Activated T-helper 1 cell treated with anti-CD3 and anti-CD28 coated beads, Interleukin-2, amount 50 U/mL, for 16 hours (primary cell): ENCODE measurements around the gene C1D.
"Not testable (repeated sequence)": the region's sequence is repeated elsewhere in the genome, so short reads cannot be mapped to it uniquely, and the experiment has no call there.

ENCODE experiments used
- DNase-seq, 2 donors: peaks; one replicate each; pipeline ENCODE4 v3.0.0-alpha.2; 2020; ENCODE audit warnings: low read depth in 1 of 2, low spot score in 1 of 2

The C1D gene, protein sequence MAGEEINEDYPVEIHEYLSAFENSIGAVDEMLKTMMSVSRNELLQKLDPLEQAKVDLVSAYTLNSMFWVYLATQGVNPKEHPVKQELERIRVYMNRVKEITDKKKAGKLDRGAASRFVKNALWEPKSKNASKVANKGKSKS

DNA sequence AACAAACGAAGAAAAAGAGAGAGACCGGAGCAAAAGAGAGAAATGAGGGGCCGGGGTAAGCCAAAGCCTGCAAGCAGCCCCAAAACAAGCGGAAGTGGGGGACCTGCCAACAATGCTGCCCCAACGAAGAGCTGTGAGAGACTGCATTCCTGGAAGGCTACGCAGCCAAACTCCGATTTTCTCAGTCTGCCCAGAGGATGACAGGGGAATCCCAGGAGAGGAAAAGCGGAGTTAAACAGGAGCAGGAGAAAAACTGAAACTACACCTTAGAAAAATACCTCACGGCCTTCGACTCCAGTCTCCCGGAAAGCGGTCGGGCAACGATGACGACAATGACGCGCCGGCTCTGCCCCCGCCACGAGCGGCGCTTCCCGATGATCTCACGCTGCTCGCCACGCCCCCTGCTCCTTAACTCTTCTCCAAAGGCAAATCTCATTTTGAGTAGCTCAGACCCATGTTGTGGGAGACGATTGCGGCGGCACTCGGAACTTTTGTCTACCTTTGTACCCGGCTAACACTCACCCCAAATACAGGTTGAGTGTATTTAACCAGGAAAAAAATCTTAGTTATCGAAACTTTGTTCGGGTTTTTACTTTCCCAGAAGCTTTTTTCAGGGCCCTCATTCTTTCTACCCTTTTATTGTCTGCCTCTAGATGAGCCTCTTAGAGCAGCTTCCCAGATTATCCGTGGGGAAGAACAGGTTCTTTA lies at the start of gene C1D:
C1D (minus strand) TSS at position 325 of the 708 bp plus-strand sequence. CDS start 15,694 bp downstream, outside the sequence.
- DNase-seq = peak; percentile 85 to 87

DNA sequence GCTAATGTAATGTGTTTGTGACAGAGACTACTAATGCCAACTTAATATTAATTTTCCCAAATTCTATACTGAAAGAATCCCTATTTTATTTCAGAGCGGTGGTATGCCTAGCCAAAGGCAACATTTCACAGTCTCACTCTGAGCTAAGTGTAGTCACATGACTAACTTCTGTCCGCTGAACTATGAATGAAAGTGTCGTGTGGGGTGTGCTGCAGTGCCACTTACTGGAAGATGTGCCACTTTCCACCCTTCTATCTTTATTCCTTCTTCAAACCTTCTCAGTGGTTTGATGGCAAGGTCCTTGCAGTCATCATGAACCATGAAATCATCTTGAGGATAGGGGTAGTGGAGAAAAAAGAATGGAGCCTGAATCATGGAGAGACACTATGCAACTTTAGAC lies 47.3 kb upstream of the C1D start:
- no peak for DNase-seq

DNA sequence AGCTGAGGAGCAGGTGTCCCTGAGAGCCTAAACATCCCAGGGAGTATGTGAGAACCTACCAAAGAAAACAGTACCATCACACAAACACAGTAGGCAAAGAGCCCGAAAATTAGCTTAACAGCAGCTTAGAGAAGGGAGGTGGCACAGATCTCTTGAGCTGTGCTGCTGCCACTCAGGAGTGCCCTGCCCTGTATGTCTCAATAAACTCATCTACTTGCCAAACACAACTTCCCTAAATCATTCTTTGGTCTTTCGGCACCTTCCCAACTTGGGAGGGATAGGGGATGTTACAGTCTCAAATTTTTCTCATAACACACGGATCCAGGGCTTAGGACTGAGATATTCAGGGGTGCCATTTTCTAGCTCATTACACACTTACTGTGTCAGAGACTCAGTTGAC lies 45.3 kb upstream of the C1D start:
- no peak for DNase-seq

DNA sequence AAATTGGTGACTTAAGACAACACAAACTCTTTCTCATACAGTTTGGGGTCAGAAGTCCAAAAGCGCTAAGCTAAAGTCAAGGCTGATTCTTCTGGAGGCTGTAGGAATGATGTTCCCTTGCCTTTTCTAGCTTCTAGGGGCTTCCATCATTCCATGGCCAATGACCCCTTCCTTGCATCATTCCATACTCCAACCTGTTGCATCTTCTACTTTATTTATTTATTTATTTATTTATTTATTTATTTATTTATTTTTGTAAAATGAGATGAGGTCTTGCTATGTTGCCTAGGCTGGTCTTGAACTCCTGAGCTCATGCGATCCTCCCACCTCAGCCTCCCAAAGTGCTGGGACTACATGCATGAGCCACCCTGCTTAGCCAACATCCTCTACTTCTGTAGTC lies 44.7 kb upstream of the C1D start:
- DNase-seq = no peak

DNA sequence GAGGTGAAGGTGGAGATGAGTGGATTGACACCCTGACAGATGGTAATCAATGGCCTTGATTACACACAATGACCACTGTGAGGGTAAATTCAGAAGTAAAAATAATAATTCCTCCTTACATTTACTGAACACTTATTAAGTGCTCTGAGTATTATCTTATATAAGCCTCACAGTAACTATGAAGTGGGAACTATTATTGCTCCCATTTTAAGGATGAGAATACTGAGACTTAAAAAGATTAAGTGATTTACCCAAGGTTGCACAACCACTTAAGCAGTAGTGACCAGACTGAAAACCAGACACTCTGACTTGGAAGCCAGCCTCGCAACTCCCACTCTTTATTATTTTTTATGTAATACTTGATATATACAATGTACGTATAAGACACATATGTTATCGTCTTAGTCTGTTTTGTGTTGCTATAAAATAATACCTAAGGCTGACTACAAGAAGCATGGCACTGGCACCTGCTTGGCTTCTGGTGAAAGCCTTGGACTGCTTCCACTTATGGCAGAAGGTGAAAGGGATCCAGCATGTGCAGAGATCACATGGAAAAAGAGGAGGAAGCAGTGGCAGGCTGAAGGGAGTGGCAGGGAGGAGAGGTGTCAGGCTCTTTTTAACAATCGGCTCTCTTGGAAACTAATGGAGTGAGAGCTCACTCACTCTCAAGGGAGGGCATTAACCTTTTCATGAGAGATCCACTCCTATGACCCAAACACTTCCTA lies 41.5 kb upstream of the C1D start:
- no peak for DNase-seq

DNA sequence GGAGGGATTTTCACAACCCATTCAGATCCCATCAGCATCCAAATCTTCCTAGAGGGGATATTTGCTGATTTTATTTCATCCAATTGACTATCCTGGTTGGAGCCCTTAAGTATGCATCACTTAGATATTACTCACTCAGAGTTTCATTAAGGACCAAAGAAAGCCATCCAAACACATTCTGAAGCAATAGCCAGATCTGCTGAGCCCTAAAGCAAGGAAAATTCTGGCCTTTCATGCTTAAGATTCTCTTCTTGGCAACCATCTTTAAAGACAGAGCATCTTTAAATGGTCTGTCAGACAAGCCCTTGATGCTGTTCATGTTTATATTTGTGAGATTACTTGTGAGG lies 40.9 kb upstream of the C1D start:
- no peak for DNase-seq

DNA sequence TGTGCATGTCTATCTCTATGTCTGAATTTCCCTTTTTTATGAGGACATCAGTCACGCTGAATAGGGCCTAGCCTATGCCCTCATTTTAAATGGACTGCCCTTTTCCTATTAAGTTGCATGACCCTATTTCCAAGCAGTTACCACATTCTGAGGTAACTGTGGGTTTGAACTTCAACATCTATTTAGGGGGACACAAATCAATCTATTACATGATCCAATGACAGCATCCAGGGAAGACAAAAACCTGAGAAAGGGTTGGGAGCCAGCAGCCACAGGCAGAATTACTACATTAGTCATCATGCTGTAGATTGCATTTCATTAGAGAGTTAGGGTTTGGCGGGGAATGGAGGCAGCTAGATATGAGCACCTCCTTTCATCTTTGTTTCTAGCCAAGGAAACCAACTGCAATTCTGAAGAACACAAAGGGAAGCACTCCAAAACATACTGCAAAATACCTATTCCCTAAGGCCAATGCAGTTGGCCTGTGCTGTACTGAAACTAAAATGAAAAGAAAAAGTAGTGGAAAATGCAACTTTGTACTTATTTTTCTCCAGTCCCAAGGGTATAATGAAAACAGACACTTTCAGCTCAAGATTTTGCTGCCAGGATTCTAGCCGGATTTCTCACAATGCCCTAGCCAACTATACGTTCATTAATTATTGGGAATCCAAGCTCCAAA lies 40.4 kb upstream of the C1D start:
- DNase-seq = no peak

DNA sequence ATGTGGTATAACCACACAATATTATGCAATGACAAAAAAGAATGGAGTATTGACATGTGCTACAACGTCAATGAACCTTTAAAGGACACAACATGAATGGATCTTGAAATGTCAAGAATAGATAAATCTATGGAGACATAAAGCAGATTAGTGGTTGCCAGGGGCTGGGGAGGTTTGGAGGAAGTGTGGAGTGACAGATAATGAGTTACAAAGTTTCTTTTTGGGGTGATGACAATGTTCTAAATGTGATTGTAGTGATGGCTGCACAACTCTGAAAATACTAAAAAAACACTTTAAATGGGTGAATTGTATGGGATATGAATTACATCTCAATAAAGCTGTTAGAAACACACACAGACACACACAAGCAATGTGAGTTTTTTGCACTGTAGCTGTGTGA lies 37.4 kb upstream of the C1D start:
- no peak for DNase-seq

DNA sequence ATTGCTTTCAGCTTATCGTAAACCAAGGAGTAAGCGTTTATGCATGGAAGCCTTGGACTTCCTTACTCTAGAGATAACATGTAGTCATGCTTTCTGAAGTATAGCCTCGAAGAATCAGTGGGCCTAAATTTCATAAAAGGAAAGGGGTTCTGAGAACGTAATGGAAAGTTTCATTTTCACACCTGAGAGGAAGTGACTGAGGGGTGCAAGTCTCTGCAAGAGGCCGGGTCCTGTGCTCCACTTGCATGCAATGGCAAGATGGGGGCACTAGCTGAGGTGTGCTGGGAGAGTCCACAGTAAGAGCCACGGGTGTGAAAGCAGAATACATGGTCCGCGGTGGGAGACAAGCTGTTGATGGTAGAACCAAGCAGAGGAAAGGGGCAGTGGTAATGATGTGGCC lies 36.5 kb upstream of the C1D start:
- no peak for DNase-seq

DNA sequence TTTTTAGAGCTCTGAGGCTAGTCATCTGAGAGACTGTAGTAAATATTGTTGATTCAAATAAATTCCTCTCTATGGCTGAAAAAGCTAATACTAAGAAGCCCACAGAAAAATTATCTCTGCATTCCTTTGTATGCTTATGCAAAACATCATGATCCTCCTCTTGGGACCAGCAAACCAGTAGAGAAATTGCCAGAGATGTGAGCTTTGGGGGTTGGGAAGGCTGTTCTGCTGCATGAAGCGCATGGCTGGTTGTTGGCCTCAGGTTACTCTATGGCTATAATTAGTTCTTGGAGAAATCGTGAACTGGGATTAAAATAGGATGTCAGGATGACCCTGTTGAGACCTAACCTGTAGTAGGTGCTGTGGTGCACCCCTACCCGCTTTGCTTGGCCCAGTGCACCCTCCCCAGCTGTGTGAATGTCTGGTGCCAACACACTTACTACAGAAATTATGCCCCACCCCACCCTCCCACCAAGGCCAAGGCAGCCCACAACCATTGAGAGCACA lies 35.5 kb upstream of the C1D start:
- no peak for DNase-seq

DNA sequence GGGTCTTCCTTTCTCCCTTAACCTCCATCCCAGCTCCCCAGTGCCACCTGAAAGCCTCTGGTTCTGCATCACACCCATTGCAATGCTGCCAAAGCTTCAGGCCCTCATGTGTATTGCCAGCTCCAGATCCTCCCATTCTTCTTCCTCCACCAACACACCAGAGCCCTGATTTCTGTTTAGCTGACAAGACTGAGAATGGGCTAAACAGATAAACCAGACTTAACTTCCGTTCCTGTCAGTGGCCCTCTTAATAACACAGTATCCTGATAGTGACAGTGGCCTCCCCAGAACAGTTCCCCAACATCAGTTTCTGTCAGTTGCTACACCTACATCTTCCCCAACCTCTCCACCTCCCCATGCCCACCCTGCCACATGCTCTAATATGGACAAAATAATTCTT lies 31.3 kb upstream of the C1D start:
- no peak for DNase-seq

DNA sequence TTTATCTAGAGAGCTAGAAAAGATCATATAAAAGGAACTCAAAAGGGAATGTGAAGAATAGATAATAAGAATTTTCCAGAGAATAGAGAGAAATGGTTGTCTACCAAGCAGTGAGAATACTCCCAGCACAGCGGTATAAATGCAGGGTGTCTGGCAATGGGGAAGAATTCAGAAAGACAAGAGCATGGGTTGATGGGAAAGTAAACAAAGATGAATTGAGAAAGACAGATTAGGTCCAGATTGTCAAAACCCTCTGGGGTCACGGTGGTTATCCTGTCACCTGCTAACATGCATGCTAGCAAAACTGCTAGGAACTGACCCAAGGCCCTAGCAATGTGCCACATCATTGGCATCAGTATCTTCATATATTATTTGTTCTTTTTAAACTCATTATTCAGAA lies 30.8 kb upstream of the C1D start:
- DNase-seq = no peak

DNA sequence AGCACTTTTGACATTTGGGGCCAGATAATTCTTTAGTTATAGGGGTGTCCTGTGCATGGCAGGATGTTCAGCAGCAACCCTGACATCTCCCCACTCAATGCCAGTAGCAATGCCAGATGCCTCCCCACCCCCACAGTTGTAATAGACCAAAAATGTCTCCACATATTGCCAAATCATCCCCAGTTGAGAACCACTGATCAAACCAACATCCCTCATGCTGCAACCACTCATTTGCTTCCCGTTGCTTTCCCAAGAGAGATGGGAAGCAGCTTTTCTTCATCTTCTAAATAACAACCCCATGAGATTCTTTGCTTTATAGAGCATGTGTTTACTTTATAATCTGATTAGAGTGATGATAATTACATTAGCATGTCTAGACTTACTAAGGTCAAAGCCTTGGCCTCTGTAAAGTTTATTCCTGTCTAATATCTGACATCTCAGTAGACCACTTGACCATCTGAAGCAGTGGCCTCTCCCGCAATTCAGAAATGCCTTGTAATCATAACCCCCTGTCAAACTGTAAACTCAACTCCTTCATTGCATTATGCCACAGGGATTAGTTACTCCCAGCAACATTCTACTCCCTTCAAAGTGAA lies 28.7 kb upstream of the C1D start:
- DNase-seq = no peak

DNA sequence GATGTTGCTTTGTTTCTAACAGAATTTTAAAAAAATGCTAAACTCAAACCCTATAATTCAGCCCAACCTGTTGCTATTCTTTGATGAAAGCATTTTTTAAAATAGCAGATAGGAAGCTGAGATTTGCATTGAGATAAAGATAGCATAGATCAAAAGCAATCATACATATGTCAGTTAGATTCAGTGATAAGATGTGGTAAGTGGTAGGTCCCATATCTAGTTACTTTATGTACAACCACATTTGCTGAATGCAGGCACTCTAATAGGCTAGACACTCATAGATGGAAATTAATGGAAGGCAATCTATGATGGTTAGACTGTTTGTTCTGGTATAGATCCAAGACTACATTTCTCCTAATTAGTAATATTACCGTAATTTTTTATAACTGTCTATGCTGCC lies 27.2 kb upstream of the C1D start:
- DNase-seq = no peak

DNA sequence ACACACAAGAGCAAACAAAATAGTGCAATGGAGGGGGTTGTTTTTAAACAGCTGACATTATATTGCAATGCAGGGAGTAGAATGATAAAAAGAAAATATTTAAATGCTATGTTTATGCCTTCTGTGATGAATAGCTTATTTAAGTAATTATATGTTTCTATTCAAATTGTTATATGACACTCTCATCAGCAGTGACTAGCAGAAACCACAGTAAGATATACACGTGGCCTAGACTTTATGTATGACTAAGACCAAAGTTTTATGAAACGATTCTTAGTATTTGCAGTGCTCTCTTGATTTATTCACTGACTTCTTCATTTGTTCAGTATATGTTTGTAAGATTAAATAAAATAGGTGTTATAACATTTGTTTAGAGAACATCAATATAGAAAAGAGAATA lies 26.1 kb upstream of the C1D start:
- no peak for DNase-seq

DNA sequence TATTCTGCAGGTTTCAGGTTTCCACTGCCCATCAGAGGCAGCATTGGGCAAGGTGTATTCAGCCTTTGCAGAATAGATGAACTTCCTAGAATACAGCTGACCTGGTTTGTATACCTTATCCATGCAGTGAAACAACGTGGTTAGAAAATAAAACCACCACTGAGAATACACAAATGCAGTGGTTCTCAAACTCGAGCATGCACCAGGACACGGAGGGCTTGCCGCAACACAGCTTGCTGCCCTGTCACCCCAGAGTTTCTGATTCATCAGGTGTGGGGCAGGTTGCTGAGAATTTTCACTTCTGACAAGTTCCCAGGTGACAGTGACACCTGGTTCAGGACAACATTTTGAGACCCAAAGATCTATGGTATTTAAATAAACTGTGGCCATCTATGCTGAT lies 23.4 kb upstream of the C1D start:
- DNase-seq = no peak

DNA sequence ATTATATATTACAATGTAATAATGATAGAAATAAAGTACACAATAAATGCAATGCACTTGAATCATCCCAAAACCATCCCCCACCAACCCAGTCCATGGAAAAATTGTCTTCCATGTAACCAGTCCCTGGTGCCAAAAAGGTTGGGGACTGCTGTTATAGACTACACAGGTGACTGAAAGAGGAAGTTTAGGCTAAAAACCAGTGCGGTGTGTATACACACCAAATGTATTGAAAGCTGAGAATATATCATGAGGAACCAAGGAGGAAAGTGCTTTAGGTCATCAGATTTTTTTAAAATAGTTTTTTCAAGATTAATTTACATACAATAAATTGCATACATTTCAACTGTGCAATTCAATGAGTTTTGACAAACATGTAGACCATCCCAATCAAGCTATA lies 20.5 kb upstream of the C1D start:
- no peak for DNase-seq

DNA sequence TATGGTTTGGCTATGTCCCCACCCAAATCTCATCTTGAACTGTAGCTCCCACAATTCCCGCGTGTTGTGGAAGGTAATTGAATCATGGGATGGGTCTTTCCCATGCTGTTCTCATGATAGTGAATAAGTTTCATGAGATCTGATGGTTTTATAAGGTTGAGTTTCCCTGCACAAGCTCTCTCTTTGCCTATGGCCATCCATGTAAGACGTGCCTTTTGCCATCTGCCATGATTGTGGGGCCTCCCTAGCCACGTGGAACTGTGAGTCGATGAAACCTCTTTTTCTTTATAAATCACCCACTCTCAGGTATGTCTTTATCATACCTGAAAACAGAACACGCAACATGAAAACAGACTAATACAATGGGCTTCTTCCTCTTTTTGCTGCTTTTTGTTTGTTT lies 11.2 kb upstream of the C1D start:
- DNase-seq = no peak

DNA sequence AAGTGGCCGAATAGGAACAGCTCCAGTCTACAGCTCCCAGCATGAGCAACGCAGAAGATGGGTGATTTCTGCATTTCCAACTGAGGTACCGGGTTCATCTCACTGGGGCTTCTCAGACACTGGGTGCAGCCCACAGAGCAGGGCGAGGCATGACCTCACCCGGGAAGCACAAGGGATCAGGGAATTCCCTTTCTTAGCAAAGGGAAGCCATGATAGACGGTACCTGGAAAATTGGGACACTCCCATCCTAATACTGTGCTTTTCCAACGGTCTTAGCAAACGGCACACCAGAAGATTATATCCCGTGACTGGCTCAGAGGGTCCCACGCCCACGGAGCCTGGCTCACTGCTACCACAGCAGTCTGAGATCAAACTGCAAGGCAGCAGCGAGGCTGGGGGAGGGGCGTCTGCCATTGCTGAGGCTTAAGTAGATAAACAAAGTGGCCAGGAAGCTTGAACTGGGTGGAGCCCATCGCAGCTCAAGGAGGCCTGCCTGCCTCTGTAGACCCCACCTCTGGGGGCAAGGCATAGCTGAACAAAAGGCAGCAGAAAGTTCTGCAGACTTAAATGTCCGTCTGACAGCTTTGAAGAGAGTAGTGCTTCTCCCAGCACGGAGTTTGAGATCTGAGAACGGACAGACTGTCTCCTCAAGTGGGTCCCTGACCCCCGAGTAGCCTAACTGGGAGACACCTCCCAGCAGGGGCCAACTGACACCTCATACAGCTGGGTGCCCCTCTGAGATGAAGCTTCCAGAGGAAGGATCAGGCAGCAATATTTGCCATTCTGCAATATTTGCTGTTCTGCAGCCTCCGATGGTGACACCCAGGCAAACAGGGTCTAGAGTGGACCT lies 1.2 kb upstream of the C1D start:
- DNase-seq = not testable (repeated sequence)

DNA sequence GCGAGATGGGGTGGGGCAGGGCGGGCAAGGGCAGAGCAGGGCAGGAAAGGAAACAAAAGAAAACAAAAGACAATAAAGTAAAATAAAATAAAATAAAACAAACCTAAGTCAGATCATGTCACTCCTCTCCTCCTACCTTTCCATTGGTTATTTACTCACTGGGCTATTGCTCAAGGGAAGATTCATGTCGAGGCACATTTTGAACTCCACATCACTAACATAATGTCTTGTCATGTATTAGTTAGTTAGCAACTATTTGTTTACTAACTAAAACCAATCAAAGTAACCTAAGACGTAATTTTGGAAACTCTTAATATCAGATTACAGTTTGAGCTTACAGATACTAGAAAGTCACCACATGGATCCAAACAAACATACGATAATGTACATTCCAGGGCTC lies 2.2 kb downstream of the C1D start:
- no peak for DNase-seq
